HG02678 (cell line): Measurements from ENCODE around the gene SGIP1.

Experiments used
- ATAC-seq: cut with Tn5 transposase; IDR thresholded peaks from one replicate; pipeline ENCODE4 v1.9.1; 2021; ENCODE audit warnings: mild to moderate bottlenecking, moderate library complexity; ENCODE audit not compliant: unreplicated experiment

The SGIP1 gene

GRCh38 chr1:66599899-66600737 is 66.2 kb downstream of the SGIP1 start:
- ATAC-seq: no peak

DNA sequence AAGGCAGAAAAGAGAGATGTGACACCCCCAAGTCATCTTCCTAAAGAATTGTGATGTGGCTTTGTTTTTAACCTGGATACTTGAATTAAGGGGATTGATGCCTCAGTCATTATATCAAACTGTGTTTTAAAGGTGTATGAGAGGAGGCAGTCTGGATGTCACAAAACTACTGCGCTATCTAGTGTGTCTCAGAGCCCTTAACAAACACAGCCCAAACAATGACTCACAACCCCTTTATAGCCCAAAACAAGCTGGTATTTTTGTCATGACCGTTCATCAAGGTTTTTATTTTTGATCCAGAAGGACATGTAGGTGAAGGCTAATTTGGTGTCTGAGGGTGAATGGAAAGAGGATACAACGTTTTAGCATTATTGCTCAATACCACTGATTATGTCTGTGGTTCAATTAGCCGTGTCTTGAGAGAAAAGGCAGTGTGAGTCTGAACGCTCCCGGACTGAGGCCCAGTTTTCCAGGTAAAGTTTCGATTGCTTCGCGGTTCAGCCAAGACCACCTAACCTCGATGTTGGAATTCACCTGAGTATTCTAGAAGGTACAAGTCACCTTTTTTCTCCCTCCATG is 71.6 kb downstream of the SGIP1 start:
- ATAC-seq: no peak

- no peak for ATAC-seq
Observed at GRCh38 chr1:66606362-66607065, 72.6 kb downstream of the SGIP1 start.

DNA sequence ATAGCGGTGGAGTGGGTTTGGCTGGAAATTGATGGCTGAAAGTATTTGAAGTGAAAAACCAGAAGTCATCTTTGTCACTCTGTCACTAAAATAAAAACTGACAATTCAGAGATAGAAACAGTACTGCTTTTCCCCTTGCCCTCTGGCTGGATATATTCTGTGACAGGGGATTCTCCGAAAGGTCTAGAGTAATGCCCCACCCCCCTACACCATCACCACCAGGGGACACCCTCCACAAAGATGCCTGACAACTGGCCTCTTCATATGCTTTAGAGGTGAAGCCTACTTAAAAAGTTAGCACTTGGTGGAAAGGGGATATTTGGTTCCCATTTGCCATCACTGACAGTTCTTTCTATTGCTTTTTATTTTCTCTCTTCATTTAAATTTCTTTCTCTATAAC is 73.5 kb downstream of the SGIP1 start:
- ATAC-seq: no peak

DNA sequence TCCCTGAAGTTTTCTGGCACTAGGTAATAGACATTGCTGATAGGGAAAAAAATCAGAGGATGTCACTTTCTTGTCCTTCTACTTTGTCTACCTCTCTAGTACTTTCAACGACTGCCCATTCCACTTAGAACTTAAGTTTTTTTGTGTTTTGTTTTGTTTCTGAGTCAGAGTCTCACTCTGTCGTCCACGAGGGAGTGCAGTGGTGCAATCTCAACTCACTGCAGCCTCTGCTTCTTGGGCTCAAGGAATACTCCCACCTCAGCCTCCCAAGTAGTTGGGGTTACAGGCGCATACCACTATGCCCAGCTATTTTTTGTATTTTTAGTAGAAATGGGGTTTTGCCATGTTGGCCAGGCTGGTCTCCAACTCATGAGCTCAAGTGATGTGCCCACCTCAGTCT is 79.2 kb downstream of the SGIP1 start:
- no peak for ATAC-seq

- no peak for ATAC-seq
Observed at GRCh38 chr1:66617362-66618184, 83.6 kb downstream of the SGIP1 start.

- ATAC-seq: no peak
Observed at GRCh38 chr1:66618390-66618789, 84.4 kb downstream of the SGIP1 start.

DNA sequence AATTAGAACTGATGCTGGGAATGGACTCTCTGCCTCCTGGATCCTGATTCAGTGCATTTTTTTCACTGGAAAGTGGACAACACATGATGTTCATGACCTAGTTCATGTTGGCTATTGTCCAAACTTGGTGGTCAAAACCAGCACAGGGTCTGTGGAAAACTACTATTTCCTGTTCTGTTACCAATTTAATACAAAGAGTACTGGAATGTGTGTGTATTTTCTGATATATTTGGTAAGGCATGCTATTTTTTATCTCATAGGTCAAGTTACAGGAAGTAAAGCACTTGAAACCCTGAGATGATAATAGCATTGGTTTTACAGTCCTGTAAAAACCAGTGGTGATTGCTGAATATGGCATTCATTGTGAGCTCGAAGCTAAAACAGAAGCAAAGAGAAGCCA is 89.9 kb downstream of the SGIP1 start:
- ATAC-seq: no peak

DNA sequence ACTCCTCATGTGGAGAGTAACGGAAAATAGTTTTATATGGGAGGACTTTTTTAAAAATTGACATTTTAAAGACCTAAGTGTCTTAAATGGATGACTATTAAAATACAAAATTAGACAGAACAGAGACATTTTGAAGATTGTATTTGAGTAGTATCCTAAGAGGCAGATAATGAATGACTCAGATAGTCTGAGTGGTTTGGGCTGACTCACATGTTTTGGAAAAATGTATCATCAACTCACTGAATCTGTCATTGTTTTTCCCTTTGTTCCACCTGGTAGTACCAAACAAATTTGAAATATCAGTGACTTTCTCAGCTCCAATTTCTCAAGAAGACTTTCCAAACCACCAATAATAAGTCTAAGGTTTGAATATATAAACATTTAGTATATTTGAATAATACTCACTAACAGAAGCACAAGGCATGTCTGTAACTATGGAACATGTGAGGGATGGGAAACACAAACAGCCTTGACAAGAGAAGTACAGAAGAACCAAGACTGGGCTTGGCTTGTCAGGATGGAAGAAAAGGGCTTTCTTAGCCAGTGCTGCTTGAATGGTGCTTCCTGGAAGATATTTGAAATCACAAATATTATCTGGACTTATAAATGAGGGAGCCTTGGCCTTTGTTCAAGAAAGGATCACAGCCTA is 90.6 kb downstream of the SGIP1 start:
- no peak for ATAC-seq

GRCh38 chr1:66626261-66626660 is 92.3 kb downstream of the SGIP1 start:
- ATAC-seq: no peak

GRCh38 chr1:66628926-66629325 is 95.0 kb downstream of the SGIP1 start:
- ATAC-seq: no peak

- ATAC-seq: no peak
Observed at GRCh38 chr1:66633159-66633558, 99.2 kb downstream of the SGIP1 start.

GRCh38 chr1:66637146-66637545 is 103.2 kb downstream of the SGIP1 start:
- ATAC-seq: no peak

DNA sequence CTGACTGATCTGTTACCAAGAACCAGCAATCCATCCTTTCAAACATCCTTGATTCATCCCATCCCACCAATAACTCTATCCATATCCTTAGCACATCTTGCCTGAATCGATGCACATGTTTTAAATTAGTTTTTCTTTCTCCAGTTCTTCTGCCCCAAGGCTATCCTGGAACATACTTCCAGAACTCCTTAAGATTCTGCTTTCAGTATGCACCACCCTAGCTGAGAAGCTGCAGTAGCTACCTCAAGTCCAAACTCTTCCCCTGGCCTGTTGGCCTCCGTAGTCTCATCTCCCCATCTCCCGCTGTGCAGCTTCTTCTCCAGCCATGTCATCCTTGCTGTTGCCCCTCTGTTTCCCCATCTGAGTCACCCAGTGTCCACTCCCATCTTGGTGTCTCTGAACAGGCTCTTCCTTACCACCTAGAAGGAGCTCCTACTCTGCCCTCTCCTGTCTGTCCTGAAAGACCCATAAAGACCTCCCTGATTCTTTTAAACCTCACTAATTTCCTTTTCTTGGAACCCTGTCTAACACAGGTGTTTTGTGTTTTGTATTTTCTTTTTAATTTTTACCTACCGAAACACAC is 108.0 kb downstream of the SGIP1 start:
- no peak for ATAC-seq

DNA sequence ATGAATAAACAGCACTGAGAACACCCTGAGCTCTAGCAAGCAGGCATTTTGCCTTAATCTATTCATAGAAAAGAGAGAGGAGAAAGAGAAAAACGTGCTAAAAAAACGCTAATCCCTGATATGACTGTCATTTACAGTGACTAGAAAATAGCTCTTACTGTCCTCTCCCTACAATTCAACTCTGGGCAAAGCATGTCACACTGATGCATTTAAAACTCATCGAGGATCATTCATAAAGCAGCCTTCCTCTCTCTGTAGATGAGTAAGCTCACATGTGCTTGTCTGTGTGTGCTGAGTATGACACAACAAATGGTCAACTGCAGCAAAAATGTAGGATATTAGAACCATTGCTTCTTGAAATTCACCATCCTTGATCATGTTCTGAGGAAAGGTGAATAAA is 109.0 kb downstream of the SGIP1 start:
- ATAC-seq: no peak

DNA sequence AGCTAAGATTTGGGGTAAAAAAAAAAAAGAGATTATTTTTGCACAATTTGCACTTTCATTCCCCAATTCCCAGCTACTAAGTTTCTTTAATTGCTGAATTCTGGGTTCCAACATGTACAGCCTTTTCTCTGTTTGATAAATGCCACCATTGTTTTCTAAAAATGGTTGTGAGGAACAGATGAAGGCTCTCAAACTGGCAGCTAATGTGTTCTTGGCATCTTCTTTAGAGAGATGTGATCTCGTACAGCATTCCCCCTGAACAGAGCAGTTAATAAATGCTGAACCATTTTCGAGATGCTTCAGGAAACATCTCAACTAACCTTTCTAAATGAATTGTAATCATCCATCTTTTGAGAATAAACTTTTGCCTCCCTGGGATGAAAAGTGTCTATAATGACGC is 110.4 kb downstream of the SGIP1 start:
- no peak for ATAC-seq

- ATAC-seq: peak; percentile 74
Observed at GRCh38 chr1:66648901-66649595, 115.1 kb downstream of the SGIP1 start.

GRCh38 chr1:66652556-66652955 is 118.6 kb downstream of the SGIP1 start:
- no peak for ATAC-seq

GRCh38 chr1:66654643-66655042 is 120.7 kb downstream of the SGIP1 start:
- ATAC-seq: no peak

GRCh38 chr1:66671455-66671854 is 137.5 kb downstream of the SGIP1 start:
- ATAC-seq: no peak
